ENCODE measurements around the gene USPL1.

DNA sequence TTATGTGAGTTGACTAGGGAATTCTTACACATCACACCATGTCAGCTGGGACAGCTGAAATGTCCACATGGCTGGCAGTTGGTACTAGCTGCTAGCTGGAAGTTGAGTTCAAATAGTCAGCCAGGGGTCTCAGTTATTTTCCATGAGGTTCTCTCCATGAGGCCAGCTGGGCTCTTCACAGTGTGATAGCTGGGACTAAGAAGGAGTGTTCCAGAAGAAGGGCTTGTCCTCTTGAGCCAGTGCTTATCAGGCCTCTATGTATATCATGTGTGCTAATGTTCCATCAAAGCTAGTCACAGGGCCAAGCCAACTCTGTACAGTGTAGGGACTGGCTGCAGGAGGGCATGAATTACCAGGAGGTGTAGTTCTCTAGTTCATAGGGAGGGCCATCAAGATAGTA is 11.8 kb downstream of the USPL1 start:
- no peak for TF ChIP-seq EZH2phosphoT487 (IDR thresholded peaks at IDR 0.05)
- no peak for TF ChIP-seq CTCF (IDR thresholded peaks at IDR 0.05)
